CD4-positive, alpha-beta T cell (primary cell): ENCODE data around the gene NELL2. TPM values are rescaled to one million over a fixed set of nuclear protein-coding genes. Genes with fewer than 3 reads are reported as not detected.

ENCODE experiments used
- ATAC-seq: fragments of 200-7000 bp; cut with Tn5 transposase; one replicate; pipeline ENCODE4 v1.10.0; 2022; ENCODE audit warnings: mild to moderate bottlenecking; ENCODE audit not compliant: poor library complexity
- CTCF ChIA-PET: fragments of 350-600 bp; sonication (Branson Sonifier 250); formaldehyde crosslinking; loops from one replicate; lab custom pipeline; 2021; ENCODE audit warnings: antibody characterized with exemption, inconsistent platforms; lab: Charles Lee
- POLR2A ChIA-PET: fragments of 350-600 bp; sonication (Branson Sonifier 250); formaldehyde crosslinking; loops from one replicate; lab custom pipeline; 2021; ENCODE audit warnings: antibody characterized with exemption, inconsistent platforms; lab: Charles Lee
- DNase-seq, 14 experiments: peaks; one replicate each; pipeline ENCODE4 v3.0.0-alpha.2; 2013 to 2020; ENCODE audit warnings: mixed read lengths in 2 of 14
- H3K27ac ChIP-seq, 2 donors: one replicate each; pipeline versions ENCODE4 v1.5.1 to v1.7.0; 2013; ENCODE audit warnings: low read length in 2 of 2, low read depth in 1 of 2, mild to moderate bottlenecking in 1 of 2
- H3K27me3 ChIP-seq, 2 experiments: 1 replicate in 1 of 2; 2 replicates in 1 of 2; pipeline versions ENCODE4 v1.6.1 to v1.7.0; 2013; ENCODE audit warnings: low read length in 2 of 2, control low read depth in 1 of 2, mild to moderate bottlenecking in 1 of 2, moderate library complexity in 1 of 2; ENCODE audit not compliant: insufficient read depth in 2 of 2, control insufficient read depth in 1 of 2
- H3K36me3 ChIP-seq: one replicate; pipeline ENCODE4 v1.6.1; 2013; ENCODE audit warnings: low read length, control low read depth; ENCODE audit not compliant: insufficient read depth
- H3K4me1 ChIP-seq: one replicate; pipeline ENCODE4 v1.6.1; 2013; ENCODE audit warnings: low read length, control low read depth; ENCODE audit not compliant: insufficient read depth
- H3K4me3 ChIP-seq: one replicate; pipeline ENCODE4 v1.5.1; 2013; ENCODE audit warnings: mild to moderate bottlenecking, low read length, moderate library complexity
- H3K9me3 ChIP-seq, 2 experiments: 1 replicate in 1 of 2; 2 replicates in 1 of 2; pipeline versions ENCODE4 v1.6.1 to v1.7.0; 2013; ENCODE audit warnings: low read length in 2 of 2, mild to moderate bottlenecking in 2 of 2, control low read depth in 1 of 2, moderate library complexity in 1 of 2; ENCODE audit not compliant: control insufficient read depth in 1 of 2, insufficient read depth in 1 of 2
- H3K27ac Mint-ChIP-seq: one replicate; pipeline ENCODE4 v1.8.0; 2020; ENCODE audit warnings: mixed read lengths
- H3K27me3 Mint-ChIP-seq: one replicate; pipeline ENCODE4 v1.8.0; 2021; ENCODE audit warnings: mixed read lengths
- H3K36me3 Mint-ChIP-seq: one replicate; pipeline ENCODE4 v1.8.0; 2021; ENCODE audit warnings: low read depth, mixed read lengths
- H3K4me1 Mint-ChIP-seq: one replicate; pipeline ENCODE4 v1.8.0; 2021; ENCODE audit warnings: low read depth, mixed read lengths
- H3K4me3 Mint-ChIP-seq: one replicate; pipeline ENCODE4 v1.8.0; 2020; ENCODE audit warnings: mild to moderate bottlenecking, mixed read lengths
- H3K9me3 Mint-ChIP-seq: one replicate; pipeline ENCODE4 v1.8.0; 2020; ENCODE audit warnings: mixed read lengths
- intact Hi-C, 2 experiments: fragments of 100-400 bp; cut with DNase I in 1 of 2; cut with micrococcal nuclease in 1 of 2; formaldehyde crosslinking; loops; one replicate each; pipeline versions ENCODE4 v1.15.1 to v1.9.0; 2023 to 2025; cut with DNase I, micrococcal nuclease
- total RNA-seq, 174 experiments: library from RNA in 2 of 174; stranded (reverse) in 2 of 174; gene quantifications; one replicate each; pipeline ENCODE4 v1.2.3 and lab custom pipeline; 2021 to 2026
- TF ChIP-seq, protein P1 (sequence below): fragments of 200-600 bp; IDR thresholded peaks from one replicate; pipeline ENCODE4 v1.8.0; 2022; ENCODE audit warnings: antibody characterized with exemption, mild to moderate bottlenecking

The NELL2 gene
- total RNA-seq, 2 experiments from 2014 or later: 142 to 147 TPM

DNA sequence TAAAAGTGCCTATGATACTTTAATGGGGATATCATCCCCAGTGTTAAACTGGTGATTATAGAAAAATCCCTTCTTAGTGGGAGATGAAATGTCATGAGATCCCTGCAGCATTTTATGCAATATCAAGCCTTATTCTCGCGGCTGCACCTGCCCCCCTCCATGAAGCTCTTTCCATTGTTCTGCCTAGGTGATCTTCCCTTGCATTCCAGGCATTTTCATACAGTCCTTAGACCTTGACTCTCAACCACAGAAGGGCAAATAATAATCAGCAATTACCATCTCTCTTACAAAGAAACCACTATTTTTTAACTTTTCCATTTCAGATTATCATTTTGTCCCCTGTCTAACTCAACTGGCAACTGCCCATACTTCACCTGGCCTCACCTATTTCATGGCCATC lies 352.3 kb downstream of the NELL2 start:
- Mint-ChIP-seq H3K27ac (no peak overlapping the region), H3K4me1 (no peaks in the 10 kb centered on the region), H3K4me3 (no peak overlapping the region), H3K27me3 (no peaks in the 10 kb centered on the region), H3K36me3 (peaks cover 49% of the 10 kb centered on the region), H3K9me3 (no peaks in the 10 kb centered on the region)
- POLR2A ChIA-PET: no interaction called here
- Histone ChIP-seq H3K4me3 (no peak overlapping the region), H3K9me3 (no peaks in the 10 kb centered on the region), H3K27ac (no peak overlapping the region), H3K27me3 (no peaks in the 10 kb centered on the region), H3K4me1 (no peaks in the 10 kb centered on the region), H3K36me3 (no peaks in the 10 kb centered on the region)
- TF ChIP-seq, protein P1, sequence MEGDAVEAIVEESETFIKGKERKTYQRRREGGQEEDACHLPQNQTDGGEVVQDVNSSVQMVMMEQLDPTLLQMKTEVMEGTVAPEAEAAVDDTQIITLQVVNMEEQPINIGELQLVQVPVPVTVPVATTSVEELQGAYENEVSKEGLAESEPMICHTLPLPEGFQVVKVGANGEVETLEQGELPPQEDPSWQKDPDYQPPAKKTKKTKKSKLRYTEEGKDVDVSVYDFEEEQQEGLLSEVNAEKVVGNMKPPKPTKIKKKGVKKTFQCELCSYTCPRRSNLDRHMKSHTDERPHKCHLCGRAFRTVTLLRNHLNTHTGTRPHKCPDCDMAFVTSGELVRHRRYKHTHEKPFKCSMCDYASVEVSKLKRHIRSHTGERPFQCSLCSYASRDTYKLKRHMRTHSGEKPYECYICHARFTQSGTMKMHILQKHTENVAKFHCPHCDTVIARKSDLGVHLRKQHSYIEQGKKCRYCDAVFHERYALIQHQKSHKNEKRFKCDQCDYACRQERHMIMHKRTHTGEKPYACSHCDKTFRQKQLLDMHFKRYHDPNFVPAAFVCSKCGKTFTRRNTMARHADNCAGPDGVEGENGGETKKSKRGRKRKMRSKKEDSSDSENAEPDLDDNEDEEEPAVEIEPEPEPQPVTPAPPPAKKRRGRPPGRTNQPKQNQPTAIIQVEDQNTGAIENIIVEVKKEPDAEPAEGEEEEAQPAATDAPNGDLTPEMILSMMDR: no peak
- CTCF ChIA-PET: interaction anchor here (0.9 kb wide), 1 partner anchor 13 kb away, joined by 4 read pairs; no protein-coding TSS in a partner anchor
- ATAC-seq (no peak), DNase-seq (no peak)
- intact Hi-C loops: no loop called here

DNA sequence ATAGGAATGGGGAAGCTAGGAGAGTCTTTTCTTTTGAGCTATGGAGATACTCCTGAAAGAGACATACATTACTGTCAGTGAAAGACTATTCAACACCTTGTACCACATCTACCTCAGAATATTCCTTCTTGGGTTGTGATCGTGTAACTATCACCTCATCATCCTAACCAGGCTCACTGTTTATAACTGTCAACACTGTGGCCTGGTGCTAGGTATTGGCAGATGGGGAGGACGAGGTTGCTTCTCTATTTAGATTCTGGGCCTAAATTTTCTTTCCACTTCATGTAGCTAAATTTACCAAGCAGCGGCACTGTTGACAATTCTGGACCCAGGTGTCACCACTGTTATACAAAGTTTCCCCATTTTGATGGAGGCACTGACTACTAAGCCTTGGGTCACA lies 354.4 kb downstream of the NELL2 start:
- Histone ChIP-seq H3K27ac (no peak overlapping the region), H3K9me3 (no peaks in the 10 kb centered on the region), H3K27me3 (no peaks in the 10 kb centered on the region), H3K36me3 (no peaks in the 10 kb centered on the region), H3K4me3 (no peak overlapping the region), H3K4me1 (no peaks in the 10 kb centered on the region)
- H3K36me3 Mint-ChIP-seq: peaks cover 57% of the 10 kb centered on the region
- H3K4me3 Mint-ChIP-seq: no peak overlapping the region
- H3K27me3 Mint-ChIP-seq: no peaks in the 10 kb centered on the region
- no peak overlapping the region for H3K27ac Mint-ChIP-seq
- no peaks in the 10 kb centered on the region for H3K4me1 Mint-ChIP-seq
- ATAC-seq: no peak
- no peak for DNase-seq
- ChIA-PET POLR2A (interaction anchor here (0.7 kb wide), 1 partner anchor 57 kb away, joined by 5 read pairs; no protein-coding TSS in a partner anchor), CTCF (no interaction called here)
- TF ChIP-seq, protein P1: no peak
- no peaks in the 10 kb centered on the region for H3K9me3 Mint-ChIP-seq
- intact Hi-C loops: no loop called here

DNA sequence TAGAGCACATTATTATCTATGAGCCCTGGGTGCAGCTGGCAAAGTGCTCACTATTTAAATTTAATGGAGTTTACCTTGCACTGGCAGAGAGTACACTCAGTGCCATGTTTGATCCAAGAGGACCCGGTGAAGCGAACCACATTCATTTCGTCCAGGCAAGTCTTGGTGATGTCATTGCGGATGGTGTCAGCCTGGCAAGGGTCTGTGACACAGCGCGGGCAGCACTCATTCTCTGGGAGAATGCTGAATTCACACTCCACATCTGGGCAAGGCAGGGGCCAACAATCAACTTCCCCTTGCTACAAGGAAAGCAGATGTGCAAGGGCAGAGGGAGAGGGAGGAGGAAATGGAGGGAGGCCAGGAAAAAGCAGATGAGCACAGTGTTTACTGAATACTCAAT lies 356.2 kb downstream of the NELL2 start:
- CTCF ChIA-PET: no interaction called here
- H3K4me3 ChIP-seq: no peak overlapping the region

More for the DNA sequence above, 356.2 kb downstream of the NELL2 start:
- Mint-ChIP-seq H3K27ac (no peak overlapping the region), H3K36me3 (peaks cover 47% of the 10 kb centered on the region), H3K4me3 (no peak overlapping the region), H3K9me3 (no peaks in the 10 kb centered on the region), H3K4me1 (no peaks in the 10 kb centered on the region), H3K27me3 (no peaks in the 10 kb centered on the region)
- H3K9me3 ChIP-seq: no peaks in the 10 kb centered on the region
- POLR2A ChIA-PET: no interaction called here
- no peak for ATAC-seq
- H3K36me3 ChIP-seq: no peaks in the 10 kb centered on the region
- H3K27me3 ChIP-seq: no peaks in the 10 kb centered on the region
- H3K4me1 ChIP-seq: no peaks in the 10 kb centered on the region
- intact Hi-C loops: no loop called here
- no peak overlapping the region for H3K27ac ChIP-seq
- TF ChIP-seq, protein P1: no peak
- DNase-seq: no peak
